Astrocyte of the spinal cord (primary cell): ENCODE data around the gene CHIT1.

Experiments used
- DNase-seq: peaks from one replicate; pipeline ENCODE4 v3.0.0; 2011; ENCODE audit warnings: low read depth, low spot score
- H3K4me3 ChIP-seq: 2 replicates; pipeline ENCODE4 v1.5.1; 2011; ENCODE audit warnings: low read depth, mild to moderate bottlenecking, low read length, moderate library complexity
- in situ Hi-C: cut with HindIII; loops from 2 replicates; pipeline ENCODE4 v1.10.0; 2017; ENCODE audit warnings: low sequenced_read_pairs
- TF ChIP-seq, protein P1 (sequence below): IDR thresholded peaks from 2 replicates; pipeline ENCODE4 v1.5.1; 2012; ENCODE audit warnings: low read depth, mild to moderate bottlenecking, low read length, inconsistent platforms

Gene CHIT1

DNA sequence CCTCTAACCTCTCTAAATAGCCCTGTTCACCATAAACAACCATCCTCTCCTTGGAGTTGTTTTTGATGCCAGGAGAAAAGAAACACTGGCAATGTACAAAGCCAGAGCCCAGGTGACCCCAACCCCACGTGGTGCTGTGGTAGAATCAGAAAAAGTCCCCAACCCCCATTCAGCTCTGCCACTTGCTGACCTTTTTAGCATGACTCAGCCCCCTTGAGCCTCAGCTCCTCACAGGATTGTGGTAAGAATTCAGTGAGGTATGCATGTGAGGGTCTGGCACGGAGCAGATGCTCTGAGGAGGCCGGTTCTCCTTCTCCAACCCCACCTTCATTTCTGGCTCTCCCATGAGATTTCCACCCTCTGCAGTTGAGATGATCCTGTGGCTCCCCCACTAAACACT, 31.8 kb downstream of the CHIT1 start:
- DNase-seq, result peak; percentile 70
- in situ Hi-C loops, result no loop called here
- no peak overlapping the region for H3K4me3 ChIP-seq
- TF ChIP-seq, protein P1, sequence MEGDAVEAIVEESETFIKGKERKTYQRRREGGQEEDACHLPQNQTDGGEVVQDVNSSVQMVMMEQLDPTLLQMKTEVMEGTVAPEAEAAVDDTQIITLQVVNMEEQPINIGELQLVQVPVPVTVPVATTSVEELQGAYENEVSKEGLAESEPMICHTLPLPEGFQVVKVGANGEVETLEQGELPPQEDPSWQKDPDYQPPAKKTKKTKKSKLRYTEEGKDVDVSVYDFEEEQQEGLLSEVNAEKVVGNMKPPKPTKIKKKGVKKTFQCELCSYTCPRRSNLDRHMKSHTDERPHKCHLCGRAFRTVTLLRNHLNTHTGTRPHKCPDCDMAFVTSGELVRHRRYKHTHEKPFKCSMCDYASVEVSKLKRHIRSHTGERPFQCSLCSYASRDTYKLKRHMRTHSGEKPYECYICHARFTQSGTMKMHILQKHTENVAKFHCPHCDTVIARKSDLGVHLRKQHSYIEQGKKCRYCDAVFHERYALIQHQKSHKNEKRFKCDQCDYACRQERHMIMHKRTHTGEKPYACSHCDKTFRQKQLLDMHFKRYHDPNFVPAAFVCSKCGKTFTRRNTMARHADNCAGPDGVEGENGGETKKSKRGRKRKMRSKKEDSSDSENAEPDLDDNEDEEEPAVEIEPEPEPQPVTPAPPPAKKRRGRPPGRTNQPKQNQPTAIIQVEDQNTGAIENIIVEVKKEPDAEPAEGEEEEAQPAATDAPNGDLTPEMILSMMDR, result no peak

- in situ Hi-C loops, result no loop called here
- DNase-seq, result no peak
- no peak overlapping the region for H3K4me3 ChIP-seq
- TF ChIP-seq, protein P1, result no peak
Measured at GRCh38 chr1:203196371-203196770, 33.1 kb downstream of the CHIT1 start.

DNA sequence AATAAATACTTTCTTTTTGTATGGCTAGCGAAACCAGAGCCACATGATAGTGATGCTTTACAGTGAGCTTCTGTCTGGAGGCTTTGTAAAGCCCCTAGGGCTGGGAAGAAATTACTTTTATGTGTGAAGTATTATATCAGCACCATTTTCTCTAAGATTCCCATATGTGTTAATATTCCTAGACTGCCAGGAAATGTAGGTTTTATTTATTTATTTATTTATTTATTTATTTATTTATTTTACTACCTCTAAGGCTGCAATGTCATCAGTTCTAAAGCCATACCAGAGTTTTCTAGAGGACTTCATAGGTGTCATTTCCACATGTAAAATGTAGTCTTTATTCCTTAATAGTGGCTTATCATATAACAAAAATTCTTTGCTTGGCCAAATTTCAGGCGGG, 38.5 kb downstream of the CHIT1 start:
- in situ Hi-C loops, result no loop called here
- H3K4me3 ChIP-seq, result no peak overlapping the region
- TF ChIP-seq, protein P1, result no peak
- no peak for DNase-seq

GRCh38 chr1:203189951-203190352, 39.5 kb downstream of the CHIT1 start:
- no peak overlapping the region for H3K4me3 ChIP-seq
- TF ChIP-seq, protein P1, result no peak
- in situ Hi-C loops, result no loop called here
- DNase-seq, result no peak

GRCh38 chr1:203188686-203189232, 40.7 kb downstream of the CHIT1 start:
- TF ChIP-seq, protein P1, result no peak
- no peak overlapping the region for H3K4me3 ChIP-seq
- no peak for DNase-seq
- in situ Hi-C loops, result no loop called here

- in situ Hi-C loops, result no loop called here
- TF ChIP-seq, protein P1, result no peak
- no peak for DNase-seq
- no peak overlapping the region for H3K4me3 ChIP-seq
Measured at GRCh38 chr1:203187689-203188264, 41.7 kb downstream of the CHIT1 start.
